ENCODE results near the gene LUZP1. TPM values are rescaled to one million over a fixed set of nuclear protein-coding genes. Genes with fewer than 3 reads are reported as not detected.

LUZP1 gene
- total and polyA plus RNA-seq, 4 donors, result 2.6 to 9.3 (median 5.1) TPM

- Histone ChIP-seq H3K9ac (ENCODE audit: low read depth in 1 of 2, low read length in 2 of 2) (no peak overlapping the region), H3K9me3 (ENCODE audit: control insufficient read depth in 4 of 4, low read length in 3 of 4) (no peaks in the 10 kb centered on the region), H3K36me3 (ENCODE audit: control insufficient read depth in 4 of 4, insufficient read depth in 3 of 4, low read depth in 1 of 4, low read length in 3 of 4) (peaks cover 2 to 13% (median 8%) of the 10 kb centered on the region in 4 donors), H3K27me3 (ENCODE audit: control insufficient read depth in 4 of 4, insufficient read depth in 4 of 4, low read length in 3 of 4) (no peaks in the 10 kb centered on the region), H3K4me1 (ENCODE audit: control insufficient read depth in 4 of 4, insufficient read depth in 4 of 4, low read length in 3 of 4) (peaks cover 0 to 5% (median 2%) of the 10 kb centered on the region in 4 donors), H3K4me3 (ENCODE audit: low read depth in 1 of 3, low read length in 3 of 3) (no peak overlapping the region), H3K27ac (ENCODE audit: low read depth in 1 of 2, low read length in 2 of 2) (no peak overlapping the region)
- TF ChIP-seq TAF1 (conservative IDR thresholded peaks at IDR 0.05) (no peak), RXRA (IDR thresholded peaks at IDR 0.05) (no peak), REST (IDR thresholded peaks at IDR 0.05) (no peak), ATF3 (IDR thresholded peaks at IDR 0.05) (no peak), HNF4A (conservative IDR thresholded peaks at IDR 0.05) (no peak), FOXA1 (IDR thresholded peaks at IDR 0.05) (no peak), HNF4G (IDR thresholded peaks at IDR 0.05) (no peak), ZBTB33 (IDR thresholded peaks at IDR 0.05) (no peak), MAX (IDR thresholded peaks at IDR 0.05) (no peak), EGR1 (IDR thresholded peaks at IDR 0.05; ENCODE audit: low read depth in 2 of 2) (no peak), YY1 (IDR thresholded peaks at IDR 0.05) (no peak), SP1 (IDR thresholded peaks at IDR 0.05) (no peak), GABPA (IDR thresholded peaks at IDR 0.05 in 1 of 2, conservative IDR thresholded peaks at IDR 0.05 in 1 of 2) (no peak), NR2F2 (IDR thresholded peaks at IDR 0.05) (no peak)
- no peak for DNase-seq (ENCODE audit: low spot score)
- 93% methylated on average over 6 of the region's 6 CpGs for WGBS
Observed at GRCh38 chr1:23097316-23097715, 71.3 kb downstream of the LUZP1 start.

- no peak overlapping the region for H3K27ac ChIP-seq (ENCODE audit: low read depth in 1 of 2, low read length in 2 of 2)
- no peaks in the 10 kb centered on the region for H3K4me1 ChIP-seq (ENCODE audit: control insufficient read depth in 4 of 4, insufficient read depth in 4 of 4, low read length in 3 of 4)
- DNase-seq (ENCODE audit: low spot score), result no peak
- H3K27me3 ChIP-seq (ENCODE audit: control insufficient read depth in 4 of 4, insufficient read depth in 4 of 4, low read length in 3 of 4), result no peaks in the 10 kb centered on the region
- H3K36me3 ChIP-seq (ENCODE audit: control insufficient read depth in 4 of 4, insufficient read depth in 3 of 4, low read depth in 1 of 4, low read length in 3 of 4), result peaks cover 5 to 41% (median 17%) of the 10 kb centered on the region in 4 donors
- H3K9me3 ChIP-seq (ENCODE audit: control insufficient read depth in 4 of 4, low read length in 3 of 4), result no peaks in the 10 kb centered on the region
- no peak overlapping the region for H3K9ac ChIP-seq (ENCODE audit: low read depth in 1 of 2, low read length in 2 of 2)
- no peak for TF ChIP-seq NR2F2 (IDR thresholded peaks at IDR 0.05)
- TF ChIP-seq YY1 (IDR thresholded peaks at IDR 0.05), result no peak
- TF ChIP-seq TAF1 (conservative IDR thresholded peaks at IDR 0.05), result no peak
- TF ChIP-seq FOXA2 (IDR thresholded peaks at IDR 0.05), result no peak
- no peak for TF ChIP-seq ZBTB33 (IDR thresholded peaks at IDR 0.05)
- no peak for TF ChIP-seq JUND (IDR thresholded peaks at IDR 0.05)
- TF ChIP-seq SP1 (IDR thresholded peaks at IDR 0.05), result no peak
- TF ChIP-seq CTCF (IDR thresholded peaks at IDR 0.05; ENCODE audit: low read depth, low read length, missing input control), result no peak
- no peak for TF ChIP-seq GABPA (IDR thresholded peaks at IDR 0.05 in 1 of 2, conservative IDR thresholded peaks at IDR 0.05 in 1 of 2)
- no peak for TF ChIP-seq HNF4G (IDR thresholded peaks at IDR 0.05)
- TF ChIP-seq HNF4A (conservative IDR thresholded peaks at IDR 0.05), result no peak
- no peak for TF ChIP-seq RAD21 (IDR thresholded peaks at IDR 0.05)
- TF ChIP-seq FOXA1 (IDR thresholded peaks at IDR 0.05), result no peak
- no peak for TF ChIP-seq ATF3 (IDR thresholded peaks at IDR 0.05)
- WGBS, result 87% methylated on average over 12 of the region's 12 CpGs
- H3K4me3 ChIP-seq (ENCODE audit: low read depth in 1 of 3, low read length in 3 of 3), result no peak overlapping the region
Observed at GRCh38 chr1:23092447-23092846, 76.2 kb downstream of the LUZP1 start.

All from liver (tissue), 9 donors.